ENCODE data around the gene ADAMTS8.

- TF ChIP-seq CTCF (conservative IDR thresholded peaks at IDR 0.05 in 1 of 2, IDR thresholded peaks at IDR 0.05 in 1 of 2; ENCODE audit: extremely low read depth in 1 of 2, insufficient read depth in 1 of 2, low read depth in 1 of 2, low read length in 2 of 2) (no peak), EZH2 (IDR thresholded peaks at IDR 0.05; ENCODE audit: borderline replicate concordance, low read length) (no peak)
Measured at GRCh38 chr11:130442737-130443136, 14.3 kb upstream of the ADAMTS8 start.
